AG09309 (cell line): ENCODE data around the gene RPS27L.

Experiments used
- DNase-seq: peaks from one replicate; pipeline ENCODE4 v3.0.0-alpha.2; 2010; ENCODE audit warnings: low read depth
- H3K4me3 ChIP-seq: 2 replicates; pipeline ENCODE4 v1.5.1; 2011; ENCODE audit warnings: mild to moderate bottlenecking, low read depth, low read length, moderate library complexity; ENCODE audit not compliant: control insufficient read depth
- TF ChIP-seq, protein P1 (sequence below): IDR thresholded peaks from 2 replicates; pipeline ENCODE4 v1.5.1; 2011; ENCODE audit warnings: mild to moderate bottlenecking, low read depth, low read length, inconsistent platforms; ENCODE audit not compliant: insufficient read depth, control insufficient read depth; ENCODE audit errors: missing control alignments

RPS27L gene

DNA sequence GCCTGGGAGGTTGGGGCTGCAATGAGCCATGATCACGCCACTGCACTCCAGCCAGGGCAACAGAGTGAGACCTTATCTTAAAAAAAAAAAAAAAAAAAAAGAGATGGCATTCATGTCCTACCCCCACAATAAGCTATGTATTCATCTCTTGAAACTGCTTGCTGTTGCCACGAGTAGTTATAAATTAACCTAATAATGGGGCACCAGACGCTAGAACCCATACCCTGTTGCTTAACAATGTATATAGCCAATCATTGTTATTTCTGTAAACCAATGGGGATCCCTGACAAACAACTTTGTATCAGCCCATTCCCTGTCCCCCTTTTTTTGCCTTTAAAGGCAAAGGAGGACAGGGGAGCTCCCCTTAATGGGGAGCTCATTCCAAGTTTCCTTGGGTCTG lies 38.4 kb downstream of the RPS27L start:
- H3K4me3 ChIP-seq = no peak overlapping the region
- TF ChIP-seq, protein P1, sequence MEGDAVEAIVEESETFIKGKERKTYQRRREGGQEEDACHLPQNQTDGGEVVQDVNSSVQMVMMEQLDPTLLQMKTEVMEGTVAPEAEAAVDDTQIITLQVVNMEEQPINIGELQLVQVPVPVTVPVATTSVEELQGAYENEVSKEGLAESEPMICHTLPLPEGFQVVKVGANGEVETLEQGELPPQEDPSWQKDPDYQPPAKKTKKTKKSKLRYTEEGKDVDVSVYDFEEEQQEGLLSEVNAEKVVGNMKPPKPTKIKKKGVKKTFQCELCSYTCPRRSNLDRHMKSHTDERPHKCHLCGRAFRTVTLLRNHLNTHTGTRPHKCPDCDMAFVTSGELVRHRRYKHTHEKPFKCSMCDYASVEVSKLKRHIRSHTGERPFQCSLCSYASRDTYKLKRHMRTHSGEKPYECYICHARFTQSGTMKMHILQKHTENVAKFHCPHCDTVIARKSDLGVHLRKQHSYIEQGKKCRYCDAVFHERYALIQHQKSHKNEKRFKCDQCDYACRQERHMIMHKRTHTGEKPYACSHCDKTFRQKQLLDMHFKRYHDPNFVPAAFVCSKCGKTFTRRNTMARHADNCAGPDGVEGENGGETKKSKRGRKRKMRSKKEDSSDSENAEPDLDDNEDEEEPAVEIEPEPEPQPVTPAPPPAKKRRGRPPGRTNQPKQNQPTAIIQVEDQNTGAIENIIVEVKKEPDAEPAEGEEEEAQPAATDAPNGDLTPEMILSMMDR = no peak
- DNase-seq = no peak

- TF ChIP-seq, protein P1 = no peak
- DNase-seq = no peak
- H3K4me3 ChIP-seq = no peak overlapping the region
These were observed 42.8 kb downstream of the RPS27L start for GRCh38 chr15:63114465-63114864.

DNA sequence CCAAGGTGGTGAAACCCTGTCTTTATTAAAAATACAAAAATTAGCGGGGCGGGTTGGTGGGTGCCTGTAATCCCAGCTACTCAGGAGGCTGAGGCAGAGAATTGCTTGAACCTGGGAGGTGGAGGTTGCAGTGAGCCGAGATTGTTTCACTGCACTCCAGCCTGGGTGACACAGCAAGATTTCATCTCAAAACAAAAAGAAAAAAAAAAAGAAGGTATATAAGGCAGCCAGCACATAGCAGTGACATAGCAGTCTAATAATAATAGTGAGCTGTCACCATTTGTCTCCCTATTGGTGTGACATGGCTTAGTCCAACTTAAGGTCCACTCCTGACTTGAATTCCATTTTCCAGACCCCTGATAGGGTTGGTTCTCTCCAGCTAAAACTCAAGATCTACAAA lies 44.4 kb downstream of the RPS27L start:
- TF ChIP-seq, protein P1 = no peak
- no peak for DNase-seq
- H3K4me3 ChIP-seq = no peak overlapping the region

GRCh38 chr15:63111481-63111880 lies 45.8 kb downstream of the RPS27L start:
- no peak for DNase-seq
- TF ChIP-seq, protein P1 = no peak
- H3K4me3 ChIP-seq = no peak overlapping the region

- DNase-seq = no peak
- TF ChIP-seq, protein P1 = no peak
These were observed 46.8 kb downstream of the RPS27L start for GRCh38 chr15:63110428-63111026.

GRCh38 chr15:63109920-63110319 lies 47.4 kb downstream of the RPS27L start:
- DNase-seq = no peak
- no peak overlapping the region for H3K4me3 ChIP-seq
- TF ChIP-seq, protein P1 = no peak

More at GRCh38 chr15:63110428-63111026, 46.8 kb downstream of the RPS27L start:
- no peak overlapping the region for H3K4me3 ChIP-seq
